Erythroblast (primary cell): Measurements from ENCODE around the gene STX18.
"Not testable (repeated sequence)": the region's sequence is repeated elsewhere in the genome, so short reads cannot be mapped to it uniquely, and the experiment has no call there.

Source experiments
- DNase-seq, 2 experiments: peaks; one replicate each; lab custom pipeline; 2025; lab: John Stamatoyannopoulos, UW
- GATA1 ChIP-seq: IDR thresholded peaks from 2 replicates; pipeline ENCODE4 v1.6.1; 2011; ENCODE audit warnings: low read depth, mild to moderate bottlenecking, control low read depth, low read length, moderate library complexity
- POLR2A ChIP-seq: IDR thresholded peaks from 2 replicates; pipeline ENCODE4 v1.6.1; 2011; ENCODE audit warnings: mild to moderate bottlenecking, low read length

Gene STX18

DNA sequence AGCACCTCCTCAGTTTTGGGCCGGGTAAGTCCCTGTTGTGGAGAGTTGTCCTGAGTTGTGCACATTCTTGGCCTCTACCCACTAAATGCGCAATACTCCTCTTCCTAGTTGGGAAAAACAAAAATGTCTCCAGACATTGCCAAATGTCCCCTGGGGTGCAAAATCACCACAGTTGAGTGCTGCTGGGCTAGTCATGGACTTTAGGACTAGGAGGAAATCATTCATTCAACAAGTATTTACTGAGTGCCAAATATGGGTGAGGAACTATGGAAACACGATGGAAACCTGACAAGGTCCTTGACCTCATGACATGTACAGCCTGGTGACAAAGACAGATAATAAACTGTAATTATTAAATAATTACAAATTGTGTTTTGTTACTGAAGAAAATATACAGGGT lies 71.6 kb downstream of the STX18 start:
- no peak for DNase-seq
- TF ChIP-seq POLR2A (no peak), GATA1 (no peak)

DNA sequence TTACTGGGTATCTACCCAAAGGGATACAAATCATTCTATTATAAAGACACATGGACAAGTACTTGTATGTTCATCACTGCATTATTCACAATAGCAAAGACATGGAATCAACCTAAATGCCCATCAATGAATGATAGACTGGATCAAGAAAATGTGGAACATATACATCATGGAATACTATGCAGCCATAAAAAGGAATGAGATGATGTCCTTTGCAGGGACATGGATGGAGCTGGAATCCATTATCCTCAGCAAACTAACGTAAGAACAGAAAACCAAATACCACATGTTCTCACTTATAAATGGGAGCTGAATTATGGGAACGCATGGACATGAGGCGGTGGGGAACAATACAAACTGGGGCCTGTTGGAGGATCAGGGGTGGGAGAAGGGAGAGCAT lies 76.6 kb downstream of the STX18 start:
- DNase-seq, result not testable (repeated sequence)

DNA sequence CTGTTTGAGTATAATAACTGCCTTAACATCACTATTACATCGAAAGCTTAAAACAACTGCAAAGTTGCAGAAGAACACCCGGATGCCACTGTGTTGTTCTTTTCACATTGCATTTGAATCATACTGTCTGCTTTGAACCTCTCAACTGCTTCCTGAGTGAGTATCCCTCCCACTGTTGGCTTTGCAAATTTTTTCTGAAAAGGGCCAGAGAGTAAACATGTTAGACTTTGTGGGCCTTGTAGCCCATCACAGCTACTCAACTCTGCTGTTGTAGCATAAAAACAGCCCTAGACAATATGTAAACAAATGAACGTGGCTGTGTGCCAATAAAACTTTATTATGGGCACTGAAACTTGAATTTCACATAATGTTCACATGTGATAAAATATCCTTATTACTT lies 78.9 kb downstream of the STX18 start:
- no peak for DNase-seq
- no peak for TF ChIP-seq POLR2A
- TF ChIP-seq GATA1, result no peak

DNA sequence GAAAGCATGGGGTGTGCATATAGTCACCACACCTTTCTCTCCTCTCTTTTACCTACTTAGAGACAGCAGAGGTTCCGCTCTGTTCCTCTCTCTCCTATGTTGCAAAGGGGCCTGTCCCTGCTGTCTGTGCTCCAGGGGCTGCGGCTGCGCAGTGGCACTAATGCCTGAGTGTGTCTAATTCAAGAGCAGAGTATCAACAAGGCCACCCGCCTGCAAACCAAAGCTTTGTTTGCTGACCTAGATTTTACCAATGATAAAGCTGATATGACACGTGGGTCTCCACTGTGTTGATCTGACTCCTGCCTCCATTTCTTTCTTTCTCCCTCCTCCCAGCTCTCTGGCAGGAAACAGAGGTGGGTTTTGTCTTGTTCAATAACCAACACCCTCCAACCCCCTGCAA lies 80.0 kb downstream of the STX18 start:
- no peak for DNase-seq
- TF ChIP-seq POLR2A (no peak), GATA1 (no peak)

DNA sequence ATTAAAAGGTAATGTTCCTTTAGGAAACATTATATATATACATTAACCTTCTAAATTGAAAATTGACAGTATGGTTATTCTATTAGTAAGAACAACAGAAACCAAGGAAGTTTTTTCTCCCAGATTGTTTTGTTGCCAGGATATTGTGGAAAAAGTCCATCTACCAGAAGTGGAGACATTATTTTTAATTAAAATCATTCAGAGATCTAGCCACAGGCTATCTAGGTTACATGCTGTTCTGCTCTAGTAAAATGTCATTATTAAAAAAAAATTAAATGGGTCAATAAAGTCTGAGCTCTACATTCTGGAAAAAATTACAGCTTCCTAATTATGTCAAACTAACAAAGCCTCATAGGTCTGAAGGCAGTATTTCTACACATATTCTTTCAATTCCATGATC lies 80.7 kb downstream of the STX18 start:
- no peak for DNase-seq
- no peak for TF ChIP-seq GATA1
- TF ChIP-seq POLR2A, result no peak

DNA sequence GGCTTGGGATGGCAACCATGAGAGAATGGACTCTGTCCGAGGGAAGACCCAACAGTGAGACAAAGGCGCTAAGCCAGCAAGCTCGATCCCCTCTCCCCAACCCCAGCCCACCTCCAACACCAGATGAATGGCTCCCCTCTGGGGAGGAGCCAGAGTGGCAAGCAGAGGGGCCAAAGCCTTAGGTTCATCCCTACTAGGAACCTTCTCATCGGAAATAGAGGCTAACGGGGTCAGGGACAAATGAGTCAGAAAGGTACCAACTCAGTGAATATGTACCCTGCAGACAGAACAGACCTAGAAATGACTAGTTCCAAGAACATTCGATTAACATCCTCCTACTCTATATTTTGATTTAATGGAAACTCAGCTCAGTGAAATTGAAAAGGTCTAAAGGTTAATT lies 81.1 kb downstream of the STX18 start:
- TF ChIP-seq POLR2A, result no peak
- TF ChIP-seq GATA1, result no peak
- DNase-seq, result no peak

DNA sequence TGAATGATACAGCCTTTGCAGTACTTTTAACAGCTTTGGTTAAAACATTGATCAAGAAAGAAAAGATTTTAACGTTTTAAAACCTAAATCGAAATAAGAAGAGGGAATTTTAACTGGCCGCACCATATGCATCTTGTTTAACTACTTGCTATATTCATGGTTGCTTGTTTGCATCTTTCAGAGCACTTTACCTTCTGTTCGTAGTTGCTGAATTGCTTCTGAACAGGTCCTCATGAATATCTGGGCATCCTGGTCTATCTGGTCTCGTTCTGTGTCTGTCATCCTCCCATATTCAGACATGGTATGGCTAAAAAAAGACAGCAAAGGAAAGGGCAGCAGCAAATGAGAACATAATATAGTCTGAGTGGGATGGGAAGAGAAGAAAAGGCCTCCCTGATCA lies 82.7 kb downstream of the STX18 start:
- TF ChIP-seq POLR2A (no peak), GATA1 (no peak)
- no peak for DNase-seq

DNA sequence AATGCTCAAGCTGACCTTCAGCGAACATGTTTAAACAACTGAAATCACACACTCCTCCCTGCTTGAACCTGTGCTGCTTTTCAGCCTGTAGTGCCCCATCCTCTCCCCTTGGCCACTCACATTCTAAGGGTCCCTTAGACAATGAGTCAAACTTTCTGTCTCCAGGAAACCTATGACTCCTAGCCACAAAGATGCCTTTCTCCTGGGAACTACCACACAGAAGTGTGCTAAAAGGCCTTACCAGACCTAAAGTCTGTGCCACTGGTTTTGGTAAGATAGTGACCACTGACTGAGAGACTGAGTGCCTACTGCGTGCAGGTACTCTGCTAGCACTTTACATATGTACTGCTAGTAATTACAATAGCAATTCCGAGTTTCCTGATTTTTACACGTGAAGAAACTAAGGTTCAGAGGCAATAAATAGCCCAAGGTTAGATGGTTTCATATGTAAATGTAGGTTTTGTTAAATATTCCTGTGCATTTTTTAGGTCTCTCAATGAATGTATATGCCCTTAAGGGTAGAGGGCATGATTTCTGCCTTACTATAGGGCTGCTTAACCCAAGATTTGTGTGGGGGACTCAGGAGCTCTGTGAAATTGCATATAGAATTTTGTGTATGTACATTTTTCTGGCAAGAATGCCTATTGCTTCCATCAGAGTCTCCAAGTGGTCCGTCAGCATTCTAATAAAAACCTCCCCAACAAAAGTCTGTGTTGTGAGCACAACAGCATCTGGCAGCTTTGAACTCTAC lies 83.9 kb downstream of the STX18 start:
- DNase-seq, result no peak

DNA sequence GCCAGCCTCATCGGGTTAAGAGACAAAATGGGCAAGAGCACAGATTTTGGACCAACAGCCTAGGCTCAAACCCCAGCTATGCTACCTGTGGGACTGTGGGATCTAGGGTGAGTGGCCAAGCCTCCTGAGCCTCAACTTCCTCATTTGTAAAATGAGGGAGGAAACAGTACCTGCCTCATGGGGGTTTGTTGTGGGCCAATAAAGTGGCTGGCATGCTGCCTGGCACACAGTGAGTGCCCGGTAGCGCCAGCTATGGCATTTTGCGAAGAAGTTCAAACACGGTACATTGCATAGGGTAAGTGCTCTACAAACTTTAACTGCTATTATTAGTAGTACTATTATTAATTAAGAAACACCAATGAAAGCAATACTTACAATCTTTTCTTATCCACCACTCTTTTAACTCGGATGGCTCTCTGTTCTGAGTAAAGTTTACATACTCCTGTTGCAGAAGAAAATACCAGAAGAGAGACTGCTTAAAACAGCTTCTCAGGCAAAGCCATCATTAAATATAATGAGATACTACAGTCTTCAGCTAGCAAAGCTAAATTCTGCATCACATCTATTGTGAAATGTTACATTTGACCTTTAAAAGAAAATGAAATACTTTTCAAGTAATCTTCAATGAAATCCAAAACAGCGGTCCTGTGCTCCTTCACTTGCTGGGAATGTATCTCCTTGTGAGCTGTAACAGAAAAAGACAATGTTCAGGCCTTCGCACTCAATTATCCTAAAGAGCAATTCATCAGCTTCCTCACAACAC lies 84.9 kb downstream of the STX18 start:
- DNase-seq, result no peak
- TF ChIP-seq POLR2A (no peak), GATA1 (no peak)

More for the DNA sequence above, 83.9 kb downstream of the STX18 start:
- TF ChIP-seq GATA1 (no peak), POLR2A (no peak)

DNA sequence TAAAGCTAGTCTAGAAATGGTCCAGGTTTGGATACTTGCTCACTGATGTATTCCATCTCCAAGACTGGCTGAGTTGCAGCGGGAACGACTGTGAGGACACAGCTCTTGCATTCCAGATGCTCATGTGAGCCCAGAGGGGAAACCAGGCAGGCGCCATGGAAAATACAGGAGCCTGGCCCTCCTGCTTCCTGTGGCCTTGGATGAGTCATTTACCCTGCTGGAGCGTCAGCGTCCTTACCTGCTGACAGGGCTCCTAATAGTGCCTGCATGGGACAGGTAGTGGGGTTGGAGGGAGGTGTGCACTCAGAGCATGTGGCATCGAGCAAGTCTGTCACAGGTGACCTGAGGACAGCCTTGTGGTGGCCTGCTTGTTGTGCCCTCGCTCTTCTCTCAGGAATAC lies 85.5 kb downstream of the STX18 start:
- no peak for DNase-seq
- no peak for TF ChIP-seq GATA1
- TF ChIP-seq POLR2A, result no peak

DNA sequence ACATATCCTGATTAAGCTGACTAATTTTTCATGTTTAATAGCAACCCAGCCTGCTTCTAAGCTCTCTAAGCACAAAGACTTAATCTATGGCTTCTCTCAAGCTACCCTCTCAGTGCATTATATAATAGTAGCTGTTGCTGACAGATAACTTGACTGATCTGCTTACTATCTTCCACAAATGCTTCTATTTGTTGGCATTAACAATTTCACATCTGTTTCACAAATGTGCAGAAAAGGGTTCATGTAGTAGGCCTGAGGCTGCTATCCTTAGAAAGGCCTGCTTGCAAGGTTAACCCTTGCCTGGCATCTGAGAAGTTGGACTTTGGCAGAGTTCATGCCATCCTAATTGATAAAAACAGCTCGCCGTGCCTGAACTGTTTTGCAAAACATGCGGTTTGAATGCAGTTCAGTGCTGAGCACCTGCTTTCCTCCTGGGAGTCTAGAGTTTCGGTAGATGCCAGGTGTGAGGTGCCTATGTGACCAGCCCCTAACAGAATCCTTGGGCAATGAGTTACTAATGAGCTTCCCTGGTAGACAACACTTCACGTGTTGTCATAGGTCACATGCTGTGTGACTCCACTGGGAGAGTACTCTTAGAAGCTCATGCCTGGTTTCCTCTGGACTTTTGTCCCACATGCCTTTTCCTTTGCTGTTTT lies 86.5 kb downstream of the STX18 start:
- TF ChIP-seq POLR2A, result no peak
- no peak for TF ChIP-seq GATA1
- no peak for DNase-seq

DNA sequence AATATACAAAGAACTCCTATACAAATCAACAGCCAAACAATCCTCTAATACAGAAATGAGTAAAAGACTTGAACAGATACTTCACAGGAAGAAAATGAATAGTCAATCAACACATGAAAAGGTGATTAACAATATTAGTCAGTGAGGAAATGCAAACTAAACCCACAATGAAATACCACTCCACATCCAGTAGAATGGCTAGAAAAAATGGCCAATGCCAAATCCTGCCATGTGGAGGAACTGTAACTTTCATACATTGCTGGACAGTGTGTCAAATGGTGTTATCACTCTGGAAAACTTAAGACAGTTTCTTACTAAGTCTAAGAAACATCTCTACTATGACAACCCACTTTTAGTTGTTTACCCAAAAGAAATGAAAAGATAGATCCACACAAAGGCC lies 95.4 kb downstream of the STX18 start:
- DNase-seq, result no peak
- TF ChIP-seq GATA1 (no peak), POLR2A (no peak)

DNA sequence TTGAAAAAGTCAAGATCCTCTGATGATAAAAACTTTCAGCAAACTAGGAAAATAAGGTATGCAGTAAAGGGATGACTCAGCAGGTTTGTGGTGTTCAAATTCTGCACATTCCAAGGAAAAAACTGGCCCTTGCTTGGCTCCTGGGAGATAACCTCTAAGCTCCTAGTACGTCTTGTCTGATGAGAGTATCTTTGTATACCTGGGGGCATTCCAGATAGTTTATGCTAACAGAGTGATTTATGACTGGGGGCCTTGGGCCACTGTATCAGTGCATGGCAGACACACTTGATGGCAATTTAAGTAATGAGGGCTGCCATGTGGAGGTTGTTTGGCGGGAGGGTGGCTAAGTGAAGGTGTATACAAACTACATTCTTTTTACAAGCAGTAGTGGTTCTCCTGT lies 98.0 kb downstream of the STX18 start:
- TF ChIP-seq GATA1 (no peak), POLR2A (no peak)
- DNase-seq, result no peak

DNA sequence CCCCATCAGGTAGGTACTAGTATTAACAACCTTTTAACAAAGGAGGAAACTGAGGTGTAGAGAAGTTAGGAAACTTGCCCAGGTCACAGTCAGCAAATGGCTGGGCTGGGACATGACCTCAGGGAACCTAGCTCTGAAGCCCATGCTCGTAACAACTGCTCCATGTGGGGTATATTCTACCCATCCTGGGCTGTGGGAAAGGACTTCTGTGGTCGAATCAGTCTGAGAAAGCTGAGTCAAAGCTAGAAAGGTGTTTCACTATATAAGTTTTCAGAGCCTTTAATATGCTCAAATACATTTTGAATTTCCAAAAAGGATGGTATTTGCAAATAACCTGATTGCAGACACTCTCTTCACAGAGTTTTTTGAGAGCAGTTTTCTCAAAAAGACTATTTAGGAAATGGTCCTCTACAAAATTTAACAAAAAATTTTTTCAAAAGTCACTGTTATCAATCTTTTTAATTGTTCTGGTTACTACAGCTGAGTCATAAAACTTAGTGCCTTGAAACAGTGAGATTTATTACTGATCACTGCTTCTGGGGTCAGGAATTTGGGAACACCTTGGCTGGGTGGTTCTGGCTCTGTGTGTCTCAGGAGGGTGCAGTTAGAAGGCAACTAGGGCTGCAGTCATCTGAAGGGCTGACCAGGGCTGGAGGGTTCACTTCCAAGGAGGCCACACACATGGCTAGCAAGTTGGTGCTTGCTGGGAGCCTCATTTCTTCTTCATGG lies 101.4 kb downstream of the STX18 start:
- no peak for DNase-seq
- TF ChIP-seq GATA1, result no peak
- no peak for TF ChIP-seq POLR2A
